Activated naive CD8-positive, alpha-beta T cell treated with anti-CD3 and anti-CD28 coated beads, Interleukin-2, amount 10 ng/mL, durations not matched to agents 7 days and 5 days (primary cell): ENCODE results near the gene HMCN2. TPM values are rescaled to one million over a fixed set of nuclear protein-coding genes. Genes with fewer than 3 reads are reported as not detected.

Experiments used
- ATAC-seq: fragments of 150-1000 bp; cut with Tn5 transposase; one replicate; pipeline ENCODE4 v1.10.0; 2021; ENCODE audit warnings: low read depth, moderate library complexity
- POLR2A ChIA-PET: fragments of 350-600 bp; sonication (Branson Sonifier 250); formaldehyde crosslinking; loops from one replicate; lab custom pipeline; 2021; ENCODE audit warnings: antibody characterized with exemption; lab: Charles Lee
- DNase-seq: peaks from one replicate; pipeline ENCODE4 v3.0.0; 2021
- H3K27ac Mint-ChIP-seq: one replicate; pipeline ENCODE4 v1.8.0; 2022; ENCODE audit warnings: mild to moderate bottlenecking, mixed read lengths
- H3K27me3 Mint-ChIP-seq: one replicate; pipeline ENCODE4 v1.8.0; 2022; ENCODE audit warnings: mild to moderate bottlenecking, moderate library complexity, mixed read lengths
- H3K36me3 Mint-ChIP-seq: one replicate; pipeline ENCODE4 v1.8.0; 2021; ENCODE audit warnings: mild to moderate bottlenecking, mixed read lengths
- H3K4me1 Mint-ChIP-seq: one replicate; pipeline ENCODE4 v1.8.0; 2021; ENCODE audit warnings: mixed read lengths
- H3K4me3 Mint-ChIP-seq: one replicate; pipeline ENCODE4 v1.8.0; 2022; ENCODE audit warnings: mild to moderate bottlenecking, moderate library complexity, mixed read lengths
- H3K9me3 Mint-ChIP-seq: one replicate; pipeline ENCODE4 v1.8.0; 2021; ENCODE audit warnings: mixed read lengths
- total RNA-seq, 2 experiments: library from RNA; stranded (reverse); gene quantifications; one replicate each; pipeline ENCODE4 v1.2.3, GENCODE V29; 2021

HMCN2 gene
- total RNA-seq, 2 experiments from 2014 or later, result not detected

- H3K27ac Mint-ChIP-seq, result no peak overlapping the region
- ATAC-seq (no peak), DNase-seq (no peak)
- no peaks in the 10 kb centered on the region for H3K9me3 Mint-ChIP-seq
- H3K4me3 Mint-ChIP-seq, result no peak overlapping the region
- no peaks in the 10 kb centered on the region for H3K36me3 Mint-ChIP-seq
- POLR2A ChIA-PET, result no interaction called here
- H3K27me3 Mint-ChIP-seq, result peaks cover 17% of the 10 kb centered on the region
- H3K4me1 Mint-ChIP-seq, result peaks cover 22% of the 10 kb centered on the region
Measured at GRCh38 chr9:130448771-130449603, 183.4 kb downstream of the HMCN2 start.

GRCh38 chr9:130450344-130451003, 184.9 kb downstream of the HMCN2 start:
- DNase-seq (no peak), ATAC-seq (no peak)
- peaks cover 22% of the 10 kb centered on the region for H3K4me1 Mint-ChIP-seq
- no peak overlapping the region for H3K4me3 Mint-ChIP-seq
- H3K27ac Mint-ChIP-seq, result no peak overlapping the region
- H3K27me3 Mint-ChIP-seq, result peaks cover 11% of the 10 kb centered on the region
- no peaks in the 10 kb centered on the region for H3K9me3 Mint-ChIP-seq
- no peaks in the 10 kb centered on the region for H3K36me3 Mint-ChIP-seq
- POLR2A ChIA-PET, result no interaction called here

- ATAC-seq (no peak), DNase-seq (no peak)
- no peak overlapping the region for H3K27ac Mint-ChIP-seq
Measured at GRCh38 chr9:130451004-130451390, 185.4 kb downstream of the HMCN2 start.

GRCh38 chr9:130451509-130452388, 186.2 kb downstream of the HMCN2 start:
- Mint-ChIP-seq H3K9me3 (no peaks in the 10 kb centered on the region), H3K27ac (no peak overlapping the region), H3K4me1 (peaks cover 22% of the 10 kb centered on the region), H3K4me3 (no peak overlapping the region), H3K27me3 (peaks cover 7% of the 10 kb centered on the region), H3K36me3 (no peaks in the 10 kb centered on the region)
- POLR2A ChIA-PET, result no interaction called here
- no peak for DNase-seq
- ATAC-seq, result no peak

More at GRCh38 chr9:130451004-130451390, 185.4 kb downstream of the HMCN2 start:
- Mint-ChIP-seq H3K4me3 (no peak overlapping the region), H3K36me3 (no peaks in the 10 kb centered on the region), H3K4me1 (peaks cover 22% of the 10 kb centered on the region), H3K9me3 (no peaks in the 10 kb centered on the region), H3K27me3 (peaks cover 7% of the 10 kb centered on the region)
- POLR2A ChIA-PET, result no interaction called here

GRCh38 chr9:130452835-130453234, 187.3 kb downstream of the HMCN2 start:
- Mint-ChIP-seq H3K4me3 (no peak overlapping the region), H3K36me3 (no peaks in the 10 kb centered on the region)

GRCh38 chr9:130453487-130453886, 187.9 kb downstream of the HMCN2 start:
- no peaks in the 10 kb centered on the region for H3K36me3 Mint-ChIP-seq
- H3K27ac Mint-ChIP-seq, result no peak overlapping the region

More at GRCh38 chr9:130452835-130453234, 187.3 kb downstream of the HMCN2 start:
- Mint-ChIP-seq H3K27ac (no peak overlapping the region), H3K9me3 (no peaks in the 10 kb centered on the region), H3K27me3 (peaks cover 5% of the 10 kb centered on the region), H3K4me1 (peaks cover 15% of the 10 kb centered on the region)
- POLR2A ChIA-PET, result no interaction called here
- no peak for DNase-seq
- no peak for ATAC-seq

GRCh38 chr9:130454096-130454811, 188.7 kb downstream of the HMCN2 start:
- Mint-ChIP-seq H3K4me1 (peaks cover 8% of the 10 kb centered on the region), H3K36me3 (no peaks in the 10 kb centered on the region), H3K4me3 (no peak overlapping the region), H3K27ac (no peak overlapping the region), H3K9me3 (no peaks in the 10 kb centered on the region), H3K27me3 (peaks cover 5% of the 10 kb centered on the region)
- DNase-seq, result no peak
- no peak for ATAC-seq
- POLR2A ChIA-PET, result no interaction called here

More at GRCh38 chr9:130453487-130453886, 187.9 kb downstream of the HMCN2 start:
- ATAC-seq, result no peak
- no peak for DNase-seq
- Mint-ChIP-seq H3K27me3 (peaks cover 5% of the 10 kb centered on the region), H3K4me3 (no peak overlapping the region), H3K4me1 (peaks cover 11% of the 10 kb centered on the region), H3K9me3 (no peaks in the 10 kb centered on the region)
- POLR2A ChIA-PET, result no interaction called here

GRCh38 chr9:130454812-130455325, 189.3 kb downstream of the HMCN2 start:
- Mint-ChIP-seq H3K4me3 (no peak overlapping the region), H3K27ac (no peak overlapping the region), H3K36me3 (no peaks in the 10 kb centered on the region), H3K9me3 (no peaks in the 10 kb centered on the region), H3K27me3 (peaks cover 5% of the 10 kb centered on the region), H3K4me1 (peaks cover 6% of the 10 kb centered on the region)
- POLR2A ChIA-PET, result no interaction called here
- no peak for DNase-seq
- no peak for ATAC-seq

- Mint-ChIP-seq H3K9me3 (no peaks in the 10 kb centered on the region), H3K4me1 (no peaks in the 10 kb centered on the region), H3K4me3 (no peak overlapping the region), H3K27ac (no peak overlapping the region), H3K36me3 (no peaks in the 10 kb centered on the region), H3K27me3 (peaks cover 6% of the 10 kb centered on the region)
- ATAC-seq, result no peak
- POLR2A ChIA-PET, result interaction anchor here (0.6 to 0.7 kb wide), 3 partner anchors 56 to 572 kb away, joined by 3 to 4 read pairs (median 3); no protein-coding TSS in a partner anchor
- no peak for DNase-seq
Measured at GRCh38 chr9:130458027-130458803, 192.7 kb downstream of the HMCN2 start.

- POLR2A ChIA-PET, result no interaction called here
- no peaks in the 10 kb centered on the region for H3K36me3 Mint-ChIP-seq
- no peaks in the 10 kb centered on the region for H3K9me3 Mint-ChIP-seq
- no peak overlapping the region for H3K27ac Mint-ChIP-seq
- peaks cover 6% of the 10 kb centered on the region for H3K27me3 Mint-ChIP-seq
- DNase-seq (no peak), ATAC-seq (no peak)
- H3K4me1 Mint-ChIP-seq, result no peaks in the 10 kb centered on the region
- H3K4me3 Mint-ChIP-seq, result no peak overlapping the region
Measured at GRCh38 chr9:130458804-130459067, 193.2 kb downstream of the HMCN2 start.

- Mint-ChIP-seq H3K27ac (no peak overlapping the region), H3K4me1 (no peaks in the 10 kb centered on the region), H3K4me3 (no peak overlapping the region), H3K9me3 (no peaks in the 10 kb centered on the region), H3K27me3 (peaks cover 6% of the 10 kb centered on the region), H3K36me3 (no peaks in the 10 kb centered on the region)
- POLR2A ChIA-PET, result no interaction called here
- DNase-seq (no peak), ATAC-seq (no peak)
Measured at GRCh38 chr9:130459151-130459550, 193.6 kb downstream of the HMCN2 start.

- ATAC-seq (no peak), DNase-seq (no peak)
- peaks cover 6% of the 10 kb centered on the region for H3K27me3 Mint-ChIP-seq
- no peaks in the 10 kb centered on the region for H3K36me3 Mint-ChIP-seq
- no peak overlapping the region for H3K27ac Mint-ChIP-seq
- no peaks in the 10 kb centered on the region for H3K9me3 Mint-ChIP-seq
- POLR2A ChIA-PET, result no interaction called here
- H3K4me3 Mint-ChIP-seq, result no peak overlapping the region
- H3K4me1 Mint-ChIP-seq, result no peaks in the 10 kb centered on the region
Measured at GRCh38 chr9:130459941-130460669, 194.5 kb downstream of the HMCN2 start.
